OCI-LY1 (cell line): Measurements from ENCODE around the gene MUC6.

Experiments
- H2AFZ ChIP-seq: fragments of 200-600 bp; sonication (generic), shearing (Covaris generic); 2 replicates; pipeline ENCODE4 v1.6.0; 2014; ENCODE audit warnings: antibody characterized with exemption, mild to moderate bottlenecking, low read length
- H3F3A ChIP-seq: fragments of 200-600 bp; sonication (generic), shearing (Covaris generic); 2 replicates; pipeline ENCODE4 v1.6.0; 2014; ENCODE audit warnings: mild to moderate bottlenecking, antibody characterized with exemption, low read length, moderate library complexity; ENCODE audit not compliant: insufficient read depth
- H3K27ac ChIP-seq: fragments of 200-600 bp; sonication (generic); 2 replicates; pipeline ENCODE4 v1.5.1; 2014; ENCODE audit warnings: low read length, mixed run types, mild to moderate bottlenecking, low read depth; ENCODE audit not compliant: poor library complexity, severe bottlenecking
- H3K27me3 ChIP-seq: fragments of 200-600 bp; sonication (generic); 2 replicates; pipeline ENCODE4 v1.6.0; 2014; ENCODE audit warnings: antibody characterized with exemption, mild to moderate bottlenecking, low read length, moderate library complexity; ENCODE audit not compliant: insufficient read depth
- H3K36me3 ChIP-seq: fragments of 200-600 bp; sonication (generic); 2 replicates; pipeline ENCODE4 v1.6.1; 2014; ENCODE audit warnings: mild to moderate bottlenecking, antibody characterized with exemption, low read length, moderate library complexity, mixed read lengths; ENCODE audit not compliant: insufficient read depth
- H3K4me1 ChIP-seq: fragments of 200-600 bp; sonication (generic); 2 replicates; pipeline ENCODE4 v1.5.1; 2014; ENCODE audit warnings: mild to moderate bottlenecking, low read length, moderate library complexity; ENCODE audit not compliant: insufficient read depth, severe bottlenecking
- H3K4me2 ChIP-seq: fragments of 200-600 bp; sonication (generic), shearing (Covaris generic); 2 replicates; pipeline ENCODE4 v1.6.1; 2014; ENCODE audit warnings: low read length
- H3K4me3 ChIP-seq: fragments of 200-600 bp; sonication (generic); 2 replicates; pipeline ENCODE4 v1.5.1; 2014; ENCODE audit warnings: low read length, low read depth, mild to moderate bottlenecking, mixed read lengths; ENCODE audit not compliant: poor library complexity, severe bottlenecking
- H3K79me2 ChIP-seq: fragments of 200-600 bp; shearing (Covaris generic); 2 replicates; pipeline ENCODE4 v1.6.1; 2016; ENCODE audit warnings: mixed run types, low read length, mixed read lengths; ENCODE audit not compliant: insufficient read depth
- H3K9ac ChIP-seq: fragments of 200-600 bp; sonication (generic), shearing (Covaris generic); 2 replicates; pipeline ENCODE4 v1.6.1; 2014; ENCODE audit warnings: mild to moderate bottlenecking, low read length, mixed read lengths
- H3K9me2 ChIP-seq: fragments of 200-600 bp; sonication (generic), shearing (Covaris generic); 2 replicates; pipeline ENCODE4 v1.6.1; 2014; ENCODE audit warnings: low read depth, mild to moderate bottlenecking, low read length, mixed read lengths
- H3K9me3 ChIP-seq: fragments of 200-600 bp; shearing (Covaris generic); 2 replicates; pipeline ENCODE4 v1.6.1; 2014; ENCODE audit warnings: low read length, mixed read lengths
- H4K20me1 ChIP-seq: fragments of 200-600 bp; sonication (generic), shearing (Covaris generic); 2 replicates; pipeline ENCODE4 v1.6.0; 2016; ENCODE audit warnings: mild to moderate bottlenecking, low read length; ENCODE audit not compliant: insufficient read depth
- CTCF ChIP-seq: fragments of 200-600 bp; sonication (generic), shearing (Covaris generic); IDR thresholded peaks from 2 replicates; pipeline ENCODE4 v1.5.1; 2017; ENCODE audit warnings: mild to moderate bottlenecking, antibody characterized with exemption, low read length, moderate library complexity, mixed read lengths
- EZH2 ChIP-seq: fragments of 200-600 bp; sonication (generic), shearing (Covaris generic); IDR thresholded peaks from 2 replicates; pipeline ENCODE4 v1.8.0; 2017; ENCODE audit warnings: borderline replicate concordance, mixed run types, mild to moderate bottlenecking, antibody characterized with exemption, low read length, moderate library complexity, mixed read lengths

Gene MUC6

GRCh38 chr11:1077033-1077416 lies 40.5 kb upstream of the MUC6 start:
- Histone ChIP-seq H3K36me3 (no peaks in the 10 kb centered on the region), H2AFZ (no peak overlapping the region), H4K20me1 (no peaks in the 10 kb centered on the region), H3K4me1 (no peaks in the 10 kb centered on the region), H3F3A (no peaks in the 10 kb centered on the region), H3K27ac (no peak overlapping the region), H3K9ac (no peak overlapping the region), H3K4me2 (no peak overlapping the region), H3K9me3 (no peaks in the 10 kb centered on the region), H3K4me3 (no peak overlapping the region), H3K9me2 (no peaks in the 10 kb centered on the region), H3K27me3 (peaks cover 18% of the 10 kb centered on the region; the same call in 1 of the 2 replicates), H3K79me2 (no peaks in the 10 kb centered on the region)
- TF ChIP-seq EZH2, result no peak
- TF ChIP-seq CTCF, result no peak

GRCh38 chr11:1076061-1076665 lies 39.6 kb upstream of the MUC6 start:
- H2AFZ ChIP-seq, result no peak overlapping the region
- no peaks in the 10 kb centered on the region for H3K36me3 ChIP-seq
- no peak overlapping the region for H3K4me3 ChIP-seq
- no peaks in the 10 kb centered on the region for H3K9me3 ChIP-seq
- no peaks in the 10 kb centered on the region for H3F3A ChIP-seq
- no peaks in the 10 kb centered on the region for H3K4me1 ChIP-seq
- H3K9me2 ChIP-seq, result no peaks in the 10 kb centered on the region
- H3K27ac ChIP-seq, result no peak overlapping the region
- TF ChIP-seq EZH2 (no peak), CTCF (no peak)
- no peak overlapping the region for H3K9ac ChIP-seq
- H4K20me1 ChIP-seq, result no peaks in the 10 kb centered on the region
- peaks cover 18% of the 10 kb centered on the region; the same call in 1 of the 2 replicates for H3K27me3 ChIP-seq
- H3K79me2 ChIP-seq, result no peaks in the 10 kb centered on the region
- H3K4me2 ChIP-seq, result no peak overlapping the region

- H3K79me2 ChIP-seq, result no peaks in the 10 kb centered on the region
- no peak overlapping the region for H3K27ac ChIP-seq
- no peak overlapping the region for H2AFZ ChIP-seq
- H3K9ac ChIP-seq, result no peak overlapping the region
- no peak overlapping the region for H3K4me2 ChIP-seq
- peaks cover 18% of the 10 kb centered on the region; the same call in 1 of the 2 replicates for H3K27me3 ChIP-seq
- no peaks in the 10 kb centered on the region for H3K36me3 ChIP-seq
- H4K20me1 ChIP-seq, result no peaks in the 10 kb centered on the region
- TF ChIP-seq EZH2, result no peak
- TF ChIP-seq CTCF, result no peak
- no peaks in the 10 kb centered on the region for H3K9me2 ChIP-seq
- H3K9me3 ChIP-seq, result no peaks in the 10 kb centered on the region
- no peak overlapping the region for H3K4me3 ChIP-seq
- H3K4me1 ChIP-seq, result no peaks in the 10 kb centered on the region
- H3F3A ChIP-seq, result no peaks in the 10 kb centered on the region
Observed at GRCh38 chr11:1075341-1075911, 38.9 kb upstream of the MUC6 start.
